ENCODE data around the gene DAPL1.

- TF ChIP-seq CTCF (conservative IDR thresholded peaks at IDR 0.05 in 1 of 2, IDR thresholded peaks at IDR 0.05 in 1 of 2; ENCODE audit: low read depth in 1 of 2, low read length in 2 of 2): no peak
- TF ChIP-seq EZH2 (IDR thresholded peaks at IDR 0.05; ENCODE audit: low read length, missing control alignments): no peak
Observed at GRCh38 chr2:158772306-158773078, 22.6 kb upstream of the DAPL1 start.

Measured in fibroblast of lung (primary cell).